HepG2 (cell line): ENCODE measurements around the gene MAB21L4. TPM values are rescaled to one million over a fixed set of nuclear protein-coding genes. Genes with fewer than 3 reads are reported as not detected.
A peak's percentile ranks its signal among the peaks of the same experiment; 100 is the strongest.

Experiments
- ATM ChIP-seq: fragments of 450-650 bp; IDR thresholded peaks from 2 replicates; pipeline ENCODE4 v1.7.1; 2017; ENCODE audit warnings: mild to moderate bottlenecking, borderline replicate concordance
- JDP2 ChIP-seq: sonication (generic); formaldehyde crosslinking; IDR thresholded peaks from 2 replicates; pipeline ENCODE4 v1.8.1; 2022; ENCODE audit warnings: missing genetic modification reagents, borderline replicate concordance
- MIER3 ChIP-seq: IDR thresholded peaks from 2 replicates; pipeline ENCODE4 v1.6.1; 2016; ENCODE audit warnings: missing compliant biosample characterization, borderline replicate concordance
- NKX3-1 ChIP-seq: sonication (generic); formaldehyde crosslinking; IDR thresholded peaks from 2 replicates; pipeline ENCODE4 v1.5.0; 2020; ENCODE audit warnings: missing genetic modification reagents
- POLR2AphosphoS2 ChIP-seq: IDR thresholded peaks from 2 replicates; pipeline ENCODE4 v1.6.1; 2011; ENCODE audit warnings: low read depth, low read length, improper control_type of control experiment
- RAD21 ChIP-seq: fragments of 450-650 bp; formaldehyde crosslinking; IDR thresholded peaks from 2 replicates; pipeline ENCODE4 v1.5.0; 2020; ENCODE audit warnings: mild to moderate bottlenecking
- REXO4 ChIP-seq: sonication (generic); formaldehyde crosslinking; IDR thresholded peaks from 2 replicates; pipeline ENCODE4 v1.8.0; 2022; ENCODE audit warnings: missing genetic modification reagents, mild to moderate bottlenecking, borderline replicate concordance
- SKI ChIP-seq: fragments of 450-650 bp; IDR thresholded peaks from one replicate; pipeline ENCODE4 v1.6.1; 2018; ENCODE audit warnings: mild to moderate bottlenecking; ENCODE audit not compliant: partially characterized antibody
- XRCC5 ChIP-seq: fragments of 200-400 bp; formaldehyde crosslinking; optimal IDR thresholded peaks from 2 replicates; pipeline ENCODE3; 2017; ENCODE audit warnings: mild to moderate bottlenecking, low read length
- ZC3H13 ChIP-seq: sonication (generic); formaldehyde crosslinking; IDR thresholded peaks from 2 replicates; pipeline ENCODE4 v1.8.1; 2023; ENCODE audit warnings: mild to moderate bottlenecking, missing genetic modification reagents, moderate library complexity
- ZNF501 ChIP-seq: sonication (generic); formaldehyde crosslinking; IDR thresholded peaks from 2 replicates; pipeline ENCODE4 v1.5.1; 2020; ENCODE audit warnings: mild to moderate bottlenecking, moderate library complexity, missing genetic modification reagents
- ZNF672 ChIP-seq: sonication (generic); formaldehyde crosslinking; IDR thresholded peaks from 2 replicates; pipeline ENCODE4 v1.8.1; 2022; ENCODE audit warnings: missing genetic modification reagents
- polyA plus RNA-seq, 8 experiments: library from polyadenylated mRNA; depleted of rRNA in 3 of 8; stranded (reverse) in 7 of 8; unstranded in 1 of 8; fragments of >200 nt; fragmentation: Illumina TruSeq in 4 of 8; extraction: Trizol in 4 of 8; gene quantifications; 2 replicates each; pipeline versions ENCODE4 v1.2.1 to v1.2.3, GENCODE V29; 2011 to 2016; ENCODE audit warnings: low read depth in 4 of 8, missing spikeins in 1 of 8, mixed read lengths in 1 of 8; ENCODE audit not compliant: insufficient read depth in 1 of 8
- total RNA-seq, 5 experiments: library from RNA; depleted of rRNA; stranded (reverse); fragments of >200 nt; fragmentation: Illumina TruSeq; extraction: Trizol; gene quantifications; 2 replicates each; pipeline ENCODE4 v1.2.3, GENCODE V29; 2016; ENCODE audit warnings: low read depth in 1 of 5
- TF ChIP-seq, protein P1 (sequence below): sonication (generic); formaldehyde crosslinking; IDR thresholded peaks from 2 replicates; pipeline ENCODE4 v1.5.0; 2020; ENCODE audit warnings: mild to moderate bottlenecking, missing genetic modification reagents
- TF ChIP-seq, protein P2 (sequence below), 2 experiments: sonication (generic) in 1 of 2; formaldehyde crosslinking in 1 of 2; IDR thresholded peaks; 2 replicates each; pipeline versions ENCODE4 v1.4.0 to v1.6.1; 2018 to 2020; ENCODE audit warnings: missing genetic modification reagents in 2 of 2, borderline replicate concordance in 1 of 2, low read depth in 1 of 2, mild to moderate bottlenecking in 1 of 2, missing biosample characterization in 1 of 2
- TF ChIP-seq, protein P3 (sequence below): sonication (generic); formaldehyde crosslinking; IDR thresholded peaks from 2 replicates; pipeline ENCODE4 v1.4.0; 2020; ENCODE audit warnings: missing genetic modification reagents, low read depth, mild to moderate bottlenecking, borderline replicate concordance
- TF ChIP-seq, protein P4 (sequence below): IDR thresholded peaks from 2 replicates; pipeline ENCODE4 v1.6.1; 2016; ENCODE audit warnings: low read depth
- TF ChIP-seq, protein P5 (sequence below): sonication (generic); formaldehyde crosslinking; IDR thresholded peaks from 2 replicates; pipeline ENCODE4 v1.4.0; 2020; ENCODE audit warnings: missing genetic modification reagents

Gene MAB21L4
- total and polyA plus RNA-seq, 2 of the 13 experiments (the other 11 are each of a cell fraction or from before 2014, with no cell fraction given): 3.0 to 14.0 TPM

DNA sequence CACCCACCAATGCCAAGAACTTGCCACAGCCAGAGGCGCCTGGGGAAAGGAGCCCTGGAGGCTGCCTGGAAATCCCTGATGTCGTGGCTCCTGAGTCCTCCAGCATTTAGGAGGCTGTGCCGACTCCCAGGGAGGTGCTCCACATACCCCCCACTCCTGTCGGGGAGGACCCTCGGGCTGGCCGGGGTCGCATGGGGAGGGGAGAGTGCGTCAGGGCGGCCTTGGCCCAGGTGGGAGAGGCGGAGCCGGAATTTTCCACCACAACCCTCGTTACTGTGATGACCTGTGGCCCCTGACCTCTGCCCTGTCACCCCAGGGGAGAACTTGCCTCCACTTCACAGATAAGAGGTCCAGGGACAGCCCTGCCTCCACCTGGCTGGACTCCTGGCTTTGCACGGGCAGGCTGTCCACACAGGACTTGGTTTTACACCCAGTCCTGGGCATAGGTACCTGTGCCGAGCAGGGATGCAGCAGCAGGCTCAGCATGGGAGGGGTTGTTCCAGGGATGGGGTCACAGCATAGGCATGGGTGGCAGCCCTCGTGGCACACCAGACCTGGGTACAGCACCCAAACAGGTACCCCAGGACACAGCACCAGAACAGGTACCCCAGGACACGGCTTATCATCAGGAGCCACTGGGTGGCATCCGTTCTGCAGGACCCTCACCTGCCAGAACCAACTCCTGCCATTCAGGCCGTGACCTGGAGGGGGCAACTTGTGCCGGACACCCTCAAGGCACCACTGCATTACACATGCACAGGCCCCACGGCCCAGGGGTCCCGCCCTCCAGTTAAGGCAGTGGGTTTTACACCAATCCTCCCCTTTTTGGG, 39.6 kb downstream of the MAB21L4 start (continued):
- TF ChIP-seq ZNF672 (CRISPR knock-in tag) (peak; percentile 90; the same call in 1 of the 2 replicates), JDP2 (CRISPR knock-in tag) (no peak), RAD21 (CRISPR knock-in tag) (peak; percentile 100), NKX3-1 (CRISPR knock-in tag) (0 out of 2 replicates have a peak, but pooled peaks have one; percentile 60), ATM (no peak), ZC3H13 (CRISPR knock-in tag) (no peak; the same call in none of the 2 replicates), SKI (peak; percentile 38), XRCC5 (peak; percentile 92), REXO4 (no peak), ZNF501 (CRISPR knock-in tag) (no peak; the same call in 1 of the 2 replicates), POLR2AphosphoS2 (no peak), MIER3 (CRISPR knock-in tag) (peak; percentile 77; the same call in 1 of the 2 replicates)
- TF ChIP-seq, protein P1, sequence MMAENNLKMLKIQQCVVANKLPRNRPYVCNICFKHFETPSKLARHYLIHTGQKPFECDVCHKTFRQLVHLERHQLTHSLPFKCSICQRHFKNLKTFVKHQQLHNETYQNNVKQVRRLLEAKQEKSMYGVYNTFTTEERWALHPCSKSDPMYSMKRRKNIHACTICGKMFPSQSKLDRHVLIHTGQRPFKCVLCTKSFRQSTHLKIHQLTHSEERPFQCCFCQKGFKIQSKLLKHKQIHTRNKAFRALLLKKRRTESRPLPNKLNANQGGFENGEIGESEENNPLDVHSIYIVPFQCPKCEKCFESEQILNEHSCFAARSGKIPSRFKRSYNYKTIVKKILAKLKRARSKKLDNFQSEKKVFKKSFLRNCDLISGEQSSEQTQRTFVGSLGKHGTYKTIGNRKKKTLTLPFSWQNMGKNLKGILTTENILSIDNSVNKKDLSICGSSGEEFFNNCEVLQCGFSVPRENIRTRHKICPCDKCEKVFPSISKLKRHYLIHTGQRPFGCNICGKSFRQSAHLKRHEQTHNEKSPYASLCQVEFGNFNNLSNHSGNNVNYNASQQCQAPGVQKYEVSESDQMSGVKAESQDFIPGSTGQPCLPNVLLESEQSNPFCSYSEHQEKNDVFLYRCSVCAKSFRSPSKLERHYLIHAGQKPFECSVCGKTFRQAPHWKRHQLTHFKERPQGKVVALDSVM (CRISPR knock-in tag): peak; percentile 63; the same call in 1 of the 2 replicates
- TF ChIP-seq, protein P2, sequence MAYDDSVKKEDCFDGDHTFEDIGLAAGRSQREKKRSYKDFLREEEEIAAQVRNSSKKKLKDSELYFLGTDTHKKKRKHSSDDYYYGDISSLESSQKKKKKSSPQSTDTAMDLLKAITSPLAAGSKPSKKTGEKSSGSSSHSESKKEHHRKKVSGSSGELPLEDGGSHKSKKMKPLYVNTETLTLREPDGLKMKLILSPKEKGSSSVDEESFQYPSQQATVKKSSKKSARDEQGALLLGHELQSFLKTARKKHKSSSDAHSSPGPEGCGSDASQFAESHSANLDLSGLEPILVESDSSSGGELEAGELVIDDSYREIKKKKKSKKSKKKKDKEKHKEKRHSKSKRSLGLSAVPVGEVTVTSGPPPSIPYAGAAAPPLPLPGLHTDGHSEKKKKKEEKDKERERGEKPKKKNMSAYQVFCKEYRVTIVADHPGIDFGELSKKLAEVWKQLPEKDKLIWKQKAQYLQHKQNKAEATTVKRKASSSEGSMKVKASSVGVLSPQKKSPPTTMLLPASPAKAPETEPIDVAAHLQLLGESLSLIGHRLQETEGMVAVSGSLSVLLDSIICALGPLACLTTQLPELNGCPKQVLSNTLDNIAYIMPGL (CRISPR knock-in tag; IDR thresholded peaks at IDR 0.05; ENCODE audit: borderline replicate concordance in 1 of 2, low read depth in 1 of 2): peak; percentile 89 to 94
- TF ChIP-seq, protein P3, sequence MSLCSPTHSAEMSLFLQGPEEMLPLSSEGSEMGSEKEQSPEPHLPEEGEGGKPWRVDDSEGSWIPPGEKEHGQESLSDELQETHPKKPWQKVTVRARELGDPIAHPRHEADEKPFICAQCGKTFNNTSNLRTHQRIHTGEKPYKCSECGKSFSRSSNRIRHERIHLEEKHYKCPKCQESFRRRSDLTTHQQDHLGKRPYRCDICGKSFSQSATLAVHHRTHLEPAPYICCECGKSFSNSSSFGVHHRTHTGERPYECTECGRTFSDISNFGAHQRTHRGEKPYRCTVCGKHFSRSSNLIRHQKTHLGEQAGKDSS (CRISPR knock-in tag): peak; percentile 85
- TF ChIP-seq, protein P4, sequence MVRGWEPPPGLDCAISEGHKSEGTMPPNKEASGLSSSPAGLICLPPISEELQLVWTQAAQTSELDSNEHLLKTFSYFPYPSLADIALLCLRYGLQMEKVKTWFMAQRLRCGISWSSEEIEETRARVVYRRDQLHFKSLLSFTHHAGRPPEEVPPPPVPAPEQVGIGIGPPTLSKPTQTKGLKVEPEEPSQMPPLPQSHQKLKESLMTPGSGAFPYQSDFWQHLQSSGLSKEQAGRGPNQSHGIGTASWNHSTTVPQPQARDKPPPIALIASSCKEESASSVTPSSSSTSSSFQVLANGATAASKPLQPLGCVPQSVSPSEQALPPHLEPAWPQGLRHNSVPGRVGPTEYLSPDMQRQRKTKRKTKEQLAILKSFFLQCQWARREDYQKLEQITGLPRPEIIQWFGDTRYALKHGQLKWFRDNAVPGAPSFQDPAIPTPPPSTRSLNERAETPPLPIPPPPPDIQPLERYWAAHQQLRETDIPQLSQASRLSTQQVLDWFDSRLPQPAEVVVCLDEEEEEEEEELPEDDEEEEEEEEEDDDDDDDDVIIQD (CRISPR knock-in tag): no peak; the same call in 1 of the 2 replicates
- TF ChIP-seq, protein P5, sequence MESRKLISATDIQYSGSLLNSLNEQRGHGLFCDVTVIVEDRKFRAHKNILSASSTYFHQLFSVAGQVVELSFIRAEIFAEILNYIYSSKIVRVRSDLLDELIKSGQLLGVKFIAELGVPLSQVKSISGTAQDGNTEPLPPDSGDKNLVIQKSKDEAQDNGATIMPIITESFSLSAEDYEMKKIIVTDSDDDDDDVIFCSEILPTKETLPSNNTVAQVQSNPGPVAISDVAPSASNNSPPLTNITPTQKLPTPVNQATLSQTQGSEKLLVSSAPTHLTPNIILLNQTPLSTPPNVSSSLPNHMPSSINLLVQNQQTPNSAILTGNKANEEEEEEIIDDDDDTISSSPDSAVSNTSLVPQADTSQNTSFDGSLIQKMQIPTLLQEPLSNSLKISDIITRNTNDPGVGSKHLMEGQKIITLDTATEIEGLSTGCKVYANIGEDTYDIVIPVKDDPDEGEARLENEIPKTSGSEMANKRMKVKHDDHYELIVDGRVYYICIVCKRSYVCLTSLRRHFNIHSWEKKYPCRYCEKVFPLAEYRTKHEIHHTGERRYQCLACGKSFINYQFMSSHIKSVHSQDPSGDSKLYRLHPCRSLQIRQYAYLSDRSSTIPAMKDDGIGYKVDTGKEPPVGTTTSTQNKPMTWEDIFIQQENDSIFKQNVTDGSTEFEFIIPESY: peak; percentile 70
